Panc1 (cell line): ENCODE measurements around the gene ARL2. TPM values are rescaled to one million over a fixed set of nuclear protein-coding genes. Genes with fewer than 3 reads are reported as not detected.

ENCODE experiments used
- ATAC-seq: fragments of 200-7000 bp; cut with Tn5 transposase; 2 replicates; pipeline ENCODE4 v1.9.1; 2020; ENCODE audit warnings: mild to moderate bottlenecking, moderate library complexity
- BruUV-seq: library from RNA; stranded (reverse); fragments of 400-500 nt; replicated peaks from 2 replicates; lab custom pipeline; 2021; lab: Mats Ljungman, UMichigan
- CTCF ChIA-PET: fragments of 300-600 bp; sonication (Branson Sonifier 250); formaldehyde crosslinking; loops from one replicate; lab custom pipeline; 2022; ENCODE audit warnings: antibody characterized with exemption; lab: Charles Lee
- POLR2A ChIA-PET: fragments of 300-600 bp; sonication (Branson Sonifier 250); formaldehyde crosslinking; loops from one replicate; lab custom pipeline; 2022; ENCODE audit warnings: antibody characterized with exemption; lab: Charles Lee
- DNase-seq: peaks from one replicate; pipeline ENCODE4 v3.0.0-alpha.2; 2010; ENCODE audit warnings: low read depth, low spot score
- H3K27ac ChIP-seq: 2 replicates; pipeline ENCODE4 v1.5.1; 2011; ENCODE audit warnings: mild to moderate bottlenecking, low read length, inconsistent platforms
- H3K27me3 ChIP-seq: fragments of 200-500 bp; sonication (Bioruptor generic); 2 replicates; pipeline ENCODE4 v1.6.0; 2014; ENCODE audit warnings: low read length, inconsistent platforms; ENCODE audit not compliant: control insufficient read depth, insufficient read depth
- H3K36me3 ChIP-seq: fragments of 200-500 bp; sonication (Bioruptor generic); 2 replicates; pipeline ENCODE4 v1.5.1; 2014; ENCODE audit warnings: inconsistent platforms, mild to moderate bottlenecking, low read length, moderate library complexity; ENCODE audit not compliant: control insufficient read depth, insufficient read depth
- H3K4me1 ChIP-seq: 2 replicates; pipeline ENCODE4 v1.5.1; 2011; ENCODE audit warnings: inconsistent platforms, mild to moderate bottlenecking, low read length, moderate library complexity; ENCODE audit not compliant: control insufficient read depth, insufficient read depth
- H3K4me3 ChIP-seq, 2 experiments: 2 replicates each; pipeline ENCODE4 v1.5.1; 2011 to 2012; ENCODE audit warnings: low read depth in 2 of 2, low read length in 2 of 2, mild to moderate bottlenecking in 2 of 2, inconsistent platforms in 1 of 2, moderate library complexity in 1 of 2
- H3K9me3 ChIP-seq: fragments of 200-500 bp; sonication (Bioruptor generic); 2 replicates; pipeline ENCODE4 v1.5.1; 2014; ENCODE audit warnings: low read depth, mild to moderate bottlenecking, inconsistent platforms, low read length, moderate library complexity; ENCODE audit not compliant: control insufficient read depth, insufficient read depth
- CTCF ChIP-seq: fragments of 450-650 bp; IDR thresholded peaks from 2 replicates; pipeline ENCODE4 v1.5.1; 2017; ENCODE audit warnings: mild to moderate bottlenecking
- POLR2AphosphoS5 ChIP-seq: IDR thresholded peaks from 2 replicates; pipeline ENCODE4 v1.6.1; 2012; ENCODE audit warnings: mild to moderate bottlenecking, low read depth, low read length, moderate library complexity
- REST ChIP-seq, 2 experiments: IDR thresholded peaks; 2 replicates each; pipeline ENCODE4 v1.6.1; 2011 to 2012; ENCODE audit warnings: low read depth in 2 of 2, control low read depth in 1 of 2, low read length in 1 of 2, mild to moderate bottlenecking in 1 of 2, moderate library complexity in 1 of 2; ENCODE audit not compliant: insufficient read depth in 1 of 2
- SIN3A ChIP-seq: IDR thresholded peaks from 2 replicates; pipeline ENCODE4 v1.6.1; 2012; ENCODE audit warnings: low read depth, mild to moderate bottlenecking, low read length, moderate library complexity, borderline replicate concordance; ENCODE audit not compliant: insufficient read depth
- TCF7L2 ChIP-seq: IDR thresholded peaks from 2 replicates; pipeline ENCODE4 v1.6.1; 2011; ENCODE audit warnings: mild to moderate bottlenecking, low read depth, low read length, inconsistent platforms
- in situ Hi-C: cut with HindIII; loops from 2 replicates; pipeline ENCODE4 v1.10.0; 2016; ENCODE audit warnings: low sequenced_read_pairs, low pct_unique_long_range_greater_than_20kb
- intact Hi-C: fragments of 100-400 bp; cut with micrococcal nuclease; formaldehyde crosslinking; loops from one replicate; pipeline ENCODE4 v1.10.0; 2022; ENCODE audit not compliant: unreplicated experiment
- total RNA-seq: library from RNA; stranded (reverse); gene quantifications from one replicate; pipeline ENCODE4 v1.2.1, GENCODE V29; 2021; ENCODE audit not compliant: unreplicated experiment

ARL2 gene
- total RNA-seq, 1 experiment from 2014 or later = 177 TPM

- DNase-seq (no peak), ATAC-seq (no peak)
- Histone ChIP-seq H3K36me3 (no peaks in the 10 kb centered on the region), H3K4me1 (peaks cover 7% of the 10 kb centered on the region; the same call in 1 of the 2 replicates), H3K4me3 (no peak overlapping the region), H3K9me3 (no peaks in the 10 kb centered on the region), H3K27ac (no peak overlapping the region), H3K27me3 (no peaks in the 10 kb centered on the region)
- ChIA-PET POLR2A (interaction anchor here (0.7 kb wide), 1 partner anchor 130 kb away, joined by 4 read pairs; the partner anchor contains the start of gene EHD1), CTCF (no interaction called here)
- no TSS peak for BruUV-seq
- TF ChIP-seq CTCF (no peak), SIN3A (no peak), TCF7L2 (no peak), REST (IDR thresholded peaks at IDR 0.05; ENCODE audit: insufficient read depth in 1 of 2, low read depth in 2 of 2, low read length in 1 of 2) (no peak), POLR2AphosphoS5 (no peak)
- in situ Hi-C loops (no loop called here), intact Hi-C loops (no loop called here)
Observed at GRCh38 chr11:65008873-65009272, 5.1 kb upstream of the ARL2 start.

GRCh38 chr11:65013130-65013887 is 651 bp upstream of the ARL2 start:
- intact Hi-C loops = no loop called here
- BruUV-seq = TSS peak; percentile 84

More at GRCh38 chr11:65013130-65013887, 651 bp upstream of the ARL2 start:
- Histone ChIP-seq H3K4me3 (peak overlapping the region; percentile 70 to 81), H3K9me3 (no peaks in the 10 kb centered on the region), H3K27me3 (no peaks in the 10 kb centered on the region), H3K36me3 (no peaks in the 10 kb centered on the region), H3K27ac (peak overlapping the region; percentile 92), H3K4me1 (peaks cover 7% of the 10 kb centered on the region; the same call in 1 of the 2 replicates)
- DNase-seq (no peak), ATAC-seq (peak; percentile 89)
- ChIA-PET POLR2A (interaction anchor here (0.6 kb wide), 1 partner anchor 134 kb away, joined by 9 read pairs; no protein-coding TSS in a partner anchor), CTCF (interaction anchor here (0.5 to 1.2 kb wide), 3 partner anchors 28 to 165 kb away, joined by 3 read pairs; no protein-coding TSS in a partner anchor)
- 0 out of 2 replicates have a peak, but pooled peaks have one; percentile 75 for TF ChIP-seq SIN3A
- peak; percentile 10; the same call in 1 of the 2 replicates for TF ChIP-seq POLR2AphosphoS5
- no peak for TF ChIP-seq REST (IDR thresholded peaks at IDR 0.05; ENCODE audit: insufficient read depth in 1 of 2, low read depth in 2 of 2, low read length in 1 of 2)
- no peak for TF ChIP-seq CTCF
- TF ChIP-seq TCF7L2 = no peak
- in situ Hi-C loops = no loop called here
